ENCODE measurements around the gene C1R.

The C1R gene

DNA sequence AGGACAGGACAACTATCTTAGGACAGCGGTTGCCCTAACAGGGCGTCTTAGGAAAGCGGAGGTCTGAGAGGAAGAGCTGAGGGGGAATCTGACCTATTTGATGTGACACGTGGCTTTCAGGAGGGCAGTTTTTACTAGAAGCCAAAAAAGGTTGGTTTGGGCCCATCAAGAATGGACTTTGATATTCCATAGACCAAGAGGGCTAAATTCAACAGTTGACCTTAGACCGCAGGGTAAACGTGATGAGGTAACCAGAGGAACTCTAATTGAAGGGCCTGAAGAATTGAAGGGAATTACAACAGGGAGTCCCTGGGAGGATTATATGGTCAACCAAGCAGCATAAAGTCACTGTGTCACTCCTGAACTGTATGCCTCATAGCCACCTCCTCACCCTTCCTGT lies 20.2 kb downstream of the C1R start:
- Histone ChIP-seq H3K4me2 (ENCODE audit: low read depth, low read length, poor library complexity, severe bottlenecking) (no peak overlapping the region), H3K79me2 (ENCODE audit: insufficient read depth, low read length) (no peaks in the 10 kb centered on the region), H3K4me3 (ENCODE audit: insufficient read depth, low read length, poor library complexity, severe bottlenecking) (no peak overlapping the region), H3K36me3 (ENCODE audit: low read length) (no peaks in the 10 kb centered on the region), H3K27ac (ENCODE audit: low read depth, low read length) (no peak overlapping the region), H3K9me2 (replicated peaks; ENCODE audit: insufficient read depth, low read length) (no peaks in the 10 kb centered on the region), H3K27me3 (ENCODE audit: low read length) (no peaks in the 10 kb centered on the region), H3K9me3 (ENCODE audit: insufficient read depth, low read length) (no peaks in the 10 kb centered on the region), H3K9ac (ENCODE audit: low read length) (no peak overlapping the region), H3F3A (ENCODE audit: insufficient read depth) (no peaks in the 10 kb centered on the region), H2AFZ (ENCODE audit: low read depth, low read length, severe bottlenecking) (no peak overlapping the region), H4K20me1 (ENCODE audit: low read depth, low read length) (no peaks in the 10 kb centered on the region)
- TF ChIP-seq EZH2phosphoT487 (conservative IDR thresholded peaks at IDR 0.05; ENCODE audit: low read length), result no peak
- no peak for TF ChIP-seq CTCF (IDR thresholded peaks at IDR 0.05; ENCODE audit: insufficient read depth, low read length, poor library complexity, severe bottlenecking)

DNA sequence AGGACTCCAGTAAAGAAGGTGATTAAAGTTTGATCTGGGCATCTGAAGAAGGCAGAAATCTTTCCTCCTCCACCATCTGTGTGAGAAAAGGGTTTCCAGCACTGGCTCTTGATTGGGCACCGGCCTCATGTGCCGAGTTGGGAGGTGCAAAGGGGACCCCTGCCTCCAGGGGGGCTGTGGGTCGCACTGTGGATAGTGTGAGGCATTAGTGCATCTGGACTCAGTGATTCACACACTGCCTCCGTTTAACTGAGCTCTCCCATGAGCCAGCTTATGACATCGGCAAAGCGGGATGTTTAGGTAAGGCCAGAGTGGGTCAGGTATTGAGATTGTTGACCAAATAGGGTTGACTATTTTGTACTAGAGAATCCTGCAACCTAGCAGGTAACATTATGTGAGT lies 22.9 kb downstream of the C1R start:
- H3K4me3 ChIP-seq (ENCODE audit: insufficient read depth, low read length, poor library complexity, severe bottlenecking), result no peak overlapping the region

GRCh38 chr12:7068994-7069346 lies 23.3 kb downstream of the C1R start:
- no peak overlapping the region for H3K4me2 ChIP-seq (ENCODE audit: low read depth, low read length, poor library complexity, severe bottlenecking)
- no peaks in the 10 kb centered on the region for H3K9me3 ChIP-seq (ENCODE audit: insufficient read depth, low read length)
- no peaks in the 10 kb centered on the region for H3K36me3 ChIP-seq (ENCODE audit: low read length)
- H3K4me3 ChIP-seq (ENCODE audit: insufficient read depth, low read length, poor library complexity, severe bottlenecking), result no peak overlapping the region
- no peaks in the 10 kb centered on the region for H3K79me2 ChIP-seq (ENCODE audit: insufficient read depth, low read length)
- no peak overlapping the region for H3K27ac ChIP-seq (ENCODE audit: low read depth, low read length)
- no peaks in the 10 kb centered on the region for H4K20me1 ChIP-seq (ENCODE audit: low read depth, low read length)
- no peaks in the 10 kb centered on the region for H3F3A ChIP-seq (ENCODE audit: insufficient read depth)
- no peak for TF ChIP-seq CTCF (IDR thresholded peaks at IDR 0.05; ENCODE audit: insufficient read depth, low read length, poor library complexity, severe bottlenecking)
- TF ChIP-seq EZH2phosphoT487 (conservative IDR thresholded peaks at IDR 0.05; ENCODE audit: low read length), result no peak
- H3K27me3 ChIP-seq (ENCODE audit: low read length), result no peaks in the 10 kb centered on the region
- no peak overlapping the region for H2AFZ ChIP-seq (ENCODE audit: low read depth, low read length, severe bottlenecking)
- no peak overlapping the region for H3K9ac ChIP-seq (ENCODE audit: low read length)
- no peaks in the 10 kb centered on the region for H3K9me2 ChIP-seq (replicated peaks; ENCODE audit: insufficient read depth, low read length)

More for the DNA sequence above, 22.9 kb downstream of the C1R start:
- no peaks in the 10 kb centered on the region for H3K27me3 ChIP-seq (ENCODE audit: low read length)
- H3K9me2 ChIP-seq (replicated peaks; ENCODE audit: insufficient read depth, low read length), result no peaks in the 10 kb centered on the region
- no peak overlapping the region for H3K27ac ChIP-seq (ENCODE audit: low read depth, low read length)
- TF ChIP-seq EZH2phosphoT487 (conservative IDR thresholded peaks at IDR 0.05; ENCODE audit: low read length) (no peak), CTCF (IDR thresholded peaks at IDR 0.05; ENCODE audit: insufficient read depth, low read length, poor library complexity, severe bottlenecking) (no peak)
- H2AFZ ChIP-seq (ENCODE audit: low read depth, low read length, severe bottlenecking), result no peak overlapping the region
- no peaks in the 10 kb centered on the region for H3K79me2 ChIP-seq (ENCODE audit: insufficient read depth, low read length)
- H4K20me1 ChIP-seq (ENCODE audit: low read depth, low read length), result no peaks in the 10 kb centered on the region
- H3K9me3 ChIP-seq (ENCODE audit: insufficient read depth, low read length), result no peaks in the 10 kb centered on the region
- H3K9ac ChIP-seq (ENCODE audit: low read length), result no peak overlapping the region
- no peaks in the 10 kb centered on the region for H3K36me3 ChIP-seq (ENCODE audit: low read length)
- H3K4me2 ChIP-seq (ENCODE audit: low read depth, low read length, poor library complexity, severe bottlenecking), result no peak overlapping the region
- H3F3A ChIP-seq (ENCODE audit: insufficient read depth), result no peaks in the 10 kb centered on the region
